DOHH2 (cell line): ENCODE measurements around the gene MTHFD2L.

Experiments
- CTCF ChIP-seq: fragments of 200-600 bp; sonication (generic); IDR thresholded peaks from one replicate; pipeline ENCODE4 v1.5.1; 2014; ENCODE audit warnings: antibody characterized with exemption, mild to moderate bottlenecking, low read depth, low read length; ENCODE audit not compliant: poor library complexity, severe bottlenecking
- EZH2phosphoT487 ChIP-seq: fragments of 200-600 bp; sonication (generic); IDR thresholded peaks from 2 replicates; pipeline ENCODE4 v1.6.1; 2017; ENCODE audit warnings: borderline replicate concordance, mild to moderate bottlenecking, antibody characterized with exemption, low read length, moderate library complexity, mixed read lengths

- no peak for TF ChIP-seq CTCF
- no peak for TF ChIP-seq EZH2phosphoT487
Observed at GRCh38 chr4:74188912-74189311, 31.0 kb downstream of the MTHFD2L start.
